ENCODE data around the gene PUM1. TPM values are rescaled to one million over a fixed set of nuclear protein-coding genes. Genes with fewer than 3 reads are reported as not detected.

Gene PUM1, protein sequence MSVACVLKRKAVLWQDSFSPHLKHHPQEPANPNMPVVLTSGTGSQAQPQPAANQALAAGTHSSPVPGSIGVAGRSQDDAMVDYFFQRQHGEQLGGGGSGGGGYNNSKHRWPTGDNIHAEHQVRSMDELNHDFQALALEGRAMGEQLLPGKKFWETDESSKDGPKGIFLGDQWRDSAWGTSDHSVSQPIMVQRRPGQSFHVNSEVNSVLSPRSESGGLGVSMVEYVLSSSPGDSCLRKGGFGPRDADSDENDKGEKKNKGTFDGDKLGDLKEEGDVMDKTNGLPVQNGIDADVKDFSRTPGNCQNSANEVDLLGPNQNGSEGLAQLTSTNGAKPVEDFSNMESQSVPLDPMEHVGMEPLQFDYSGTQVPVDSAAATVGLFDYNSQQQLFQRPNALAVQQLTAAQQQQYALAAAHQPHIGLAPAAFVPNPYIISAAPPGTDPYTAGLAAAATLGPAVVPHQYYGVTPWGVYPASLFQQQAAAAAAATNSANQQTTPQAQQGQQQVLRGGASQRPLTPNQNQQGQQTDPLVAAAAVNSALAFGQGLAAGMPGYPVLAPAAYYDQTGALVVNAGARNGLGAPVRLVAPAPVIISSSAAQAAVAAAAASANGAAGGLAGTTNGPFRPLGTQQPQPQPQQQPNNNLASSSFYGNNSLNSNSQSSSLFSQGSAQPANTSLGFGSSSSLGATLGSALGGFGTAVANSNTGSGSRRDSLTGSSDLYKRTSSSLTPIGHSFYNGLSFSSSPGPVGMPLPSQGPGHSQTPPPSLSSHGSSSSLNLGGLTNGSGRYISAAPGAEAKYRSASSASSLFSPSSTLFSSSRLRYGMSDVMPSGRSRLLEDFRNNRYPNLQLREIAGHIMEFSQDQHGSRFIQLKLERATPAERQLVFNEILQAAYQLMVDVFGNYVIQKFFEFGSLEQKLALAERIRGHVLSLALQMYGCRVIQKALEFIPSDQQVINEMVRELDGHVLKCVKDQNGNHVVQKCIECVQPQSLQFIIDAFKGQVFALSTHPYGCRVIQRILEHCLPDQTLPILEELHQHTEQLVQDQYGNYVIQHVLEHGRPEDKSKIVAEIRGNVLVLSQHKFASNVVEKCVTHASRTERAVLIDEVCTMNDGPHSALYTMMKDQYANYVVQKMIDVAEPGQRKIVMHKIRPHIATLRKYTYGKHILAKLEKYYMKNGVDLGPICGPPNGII
- total RNA-seq: 55.1 and 63.3 TPM in 2 replicates

DNA sequence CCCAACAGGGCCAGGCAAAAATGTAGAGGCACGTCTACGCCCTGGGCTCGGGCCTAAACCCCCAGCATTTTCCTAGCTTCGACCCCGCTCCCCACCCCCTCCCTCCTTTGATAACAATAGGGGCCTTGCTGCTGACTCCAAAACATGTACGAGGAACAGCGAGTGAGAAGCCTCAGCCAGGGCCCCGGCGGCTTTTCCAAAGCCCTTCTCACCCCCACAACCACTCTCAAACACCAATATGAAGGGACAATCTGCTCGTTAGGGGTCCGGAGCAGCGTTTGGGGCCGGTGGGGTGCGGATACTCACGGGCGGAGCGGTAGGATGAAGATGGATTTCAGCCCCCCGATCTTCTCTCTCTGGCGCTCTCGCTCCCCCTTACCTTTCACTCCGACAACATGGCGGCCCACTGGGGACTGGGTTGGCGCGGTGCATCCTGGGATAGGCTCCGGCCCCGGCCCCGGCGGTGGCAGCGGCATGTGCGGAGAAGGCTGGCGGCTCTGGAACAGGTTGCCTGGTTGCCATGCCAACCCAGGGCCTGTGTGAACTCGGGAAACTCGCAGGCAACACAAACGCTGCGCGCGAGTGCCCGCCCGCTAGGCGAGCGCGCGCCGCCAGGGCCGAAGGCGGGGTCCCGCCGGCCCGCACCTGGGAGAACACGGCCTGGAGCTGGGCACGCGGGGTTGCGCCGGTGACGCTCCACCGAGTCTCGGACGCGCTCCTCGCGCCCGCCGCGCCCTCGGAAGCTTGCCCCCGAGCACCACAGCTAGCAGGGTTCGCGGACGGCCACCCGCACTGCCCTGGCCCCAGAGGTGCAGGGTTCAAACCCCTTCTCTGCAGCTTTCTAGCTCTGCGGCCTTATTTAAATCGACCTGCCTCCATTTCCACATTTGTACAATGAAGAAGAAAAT lies at the start of gene PUM1:
Gene PUM1, minus strand, starts transcription at position 408 of the 908 bp plus-strand sequence. CDS start 6,151 bp downstream, outside the sequence.

DNA sequence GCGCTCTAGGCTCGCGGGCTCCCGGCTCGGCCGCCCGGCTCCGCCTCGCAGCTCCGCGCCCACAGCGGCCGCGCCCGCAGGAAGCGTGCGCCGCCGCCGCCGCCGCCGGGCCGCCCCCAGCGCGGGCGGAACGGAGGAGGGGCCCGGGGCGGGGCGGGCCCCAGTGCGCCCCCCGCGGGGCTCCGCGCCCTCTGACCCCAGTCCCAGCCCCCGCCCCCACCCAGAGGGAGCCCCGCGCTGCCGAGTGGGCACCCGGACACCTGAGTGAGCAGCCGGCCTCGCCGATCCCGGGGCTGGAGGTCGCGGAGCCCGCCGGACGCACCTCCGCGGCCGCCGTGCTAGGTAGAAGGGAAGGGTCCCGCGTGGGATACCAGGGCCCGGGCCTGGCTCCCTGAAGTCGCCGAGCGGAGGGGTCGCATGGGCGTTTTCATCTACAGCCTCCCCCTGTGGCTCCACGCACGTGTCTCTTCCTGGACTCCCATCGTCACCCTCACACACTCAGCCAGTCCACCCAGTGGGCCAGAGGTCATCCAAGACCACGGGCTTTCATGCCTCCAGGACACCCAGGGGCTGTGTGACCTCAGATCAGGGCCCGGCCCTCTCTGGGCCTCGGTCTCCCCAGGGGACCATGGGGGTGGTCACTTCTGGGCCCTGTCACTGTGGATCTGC lies 156.7 kb downstream of the PUM1 start, which contains the start of gene SDC3:
Gene SDC3, minus strand, starts transcription at position 63 of the 669 bp plus-strand sequence. CDS start 172 bp downstream, outside the sequence.

Other genes starting within 250 kb of the PUM1 start
- 45.7 and 64.2 TPM in 2 replicates for gene SDC3, start 157.0 kb downstream of the PUM1 start, total RNA-seq
- 0.32 and 11.4 TPM in 2 replicates for gene NKAIN1, start 174.2 kb upstream of the PUM1 start, total RNA-seq
- gene SNRNP40, start 231.1 kb upstream of the PUM1 start, total RNA-seq: 58.1 and 66.7 TPM in 2 replicates
- 30.5 and 40.8 TPM in 2 replicates for gene ZCCHC17, start 231.3 kb upstream of the PUM1 start, total RNA-seq

All from cardiac atrium fibroblast (primary cell).